ENCODE data around the gene ZNF682. TPM values are rescaled to one million over a fixed set of nuclear protein-coding genes. Genes with fewer than 3 reads are reported as not detected.

The ZNF682 gene
- total RNA-seq, 1 experiment from 2014 or later, result not detected

DNA sequence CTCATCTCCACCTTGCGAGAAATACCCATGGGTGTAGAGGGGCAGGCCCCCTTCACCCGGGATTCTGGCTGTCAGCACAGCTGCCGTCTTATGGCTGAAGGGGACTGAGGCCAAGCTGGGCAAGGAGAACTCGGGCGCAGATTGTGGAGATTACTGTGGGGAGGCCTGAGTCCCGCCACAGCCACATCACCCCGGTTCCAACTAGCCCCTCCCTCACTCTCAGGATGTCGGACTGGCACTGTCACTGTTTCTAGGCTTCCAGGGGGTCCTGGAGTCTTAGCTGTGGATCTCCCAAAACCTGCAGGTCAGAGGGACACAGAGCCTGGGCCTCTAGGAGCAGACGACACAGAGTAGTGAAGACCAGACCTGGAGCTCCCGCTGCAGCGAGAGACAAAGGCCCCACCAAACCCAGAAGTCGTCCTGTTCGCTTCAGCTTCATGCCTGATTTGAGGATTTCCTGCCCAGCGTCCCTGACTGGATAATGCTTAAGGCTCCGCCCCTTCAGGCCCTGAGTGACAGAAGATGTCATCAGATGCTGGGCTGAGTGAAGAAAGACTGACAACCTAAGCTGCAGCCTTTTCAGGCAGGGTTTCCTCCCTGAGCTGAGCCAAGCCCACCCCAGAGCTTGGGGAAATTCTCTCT is 82.8 kb downstream of the ZNF682 start:
- RAD21 ChIA-PET (ENCODE audit: low non-redundant PET in 1 of 2, low total read pairs in 2 of 2, uncharacterized antibody in 2 of 2, unreplicated experiment in 2 of 2), result no interaction called here
- no peaks in the 10 kb centered on the region for H3K36me3 ChIP-seq (ENCODE audit: control insufficient read depth in 1 of 2, insufficient read depth in 2 of 2, low read length in 2 of 2)
- peaks cover 0 to 6% of the 10 kb centered on the region in 2 experiments; a peak in 1 of 4 replicates for H3K9me3 ChIP-seq (ENCODE audit: control insufficient read depth in 1 of 2, insufficient read depth in 1 of 2, low read depth in 1 of 2, low read length in 2 of 2)
- H3K4me2 ChIP-seq (ENCODE audit: low read length), result no peak overlapping the region
- H3K4me3 ChIP-seq (replicated peaks in 1 of 2; ENCODE audit: low read depth in 1 of 2, low read length in 2 of 2), result no peak overlapping the region
- H3K4me1 ChIP-seq (ENCODE audit: control insufficient read depth in 1 of 2, insufficient read depth in 2 of 2, low read length in 2 of 2), result no peaks in the 10 kb centered on the region
- H3K9me2 ChIP-seq (ENCODE audit: insufficient read depth), result no peaks in the 10 kb centered on the region
- no peak for ATAC-seq
- TF ChIP-seq EGR1 (IDR thresholded peaks at IDR 0.05; ENCODE audit: low read depth) (no peak), ZNF274 (IDR thresholded peaks at IDR 0.05; ENCODE audit: low read depth, low read length) (no peak), TCF7L2 (IDR thresholded peaks at IDR 0.05; ENCODE audit: borderline replicate concordance, extremely low read depth, insufficient read depth, insufficient read length) (no peak), JUND (IDR thresholded peaks at IDR 0.05) (no peak), EZH2phosphoT487 (IDR thresholded peaks at IDR 0.05; ENCODE audit: borderline replicate concordance) (no peak), SRF (IDR thresholded peaks at IDR 0.05; ENCODE audit: low read depth) (no peak), CEBPB (IDR thresholded peaks at IDR 0.05; ENCODE audit: low read depth) (no peak)
- TF ChIP-seq, protein P1, sequence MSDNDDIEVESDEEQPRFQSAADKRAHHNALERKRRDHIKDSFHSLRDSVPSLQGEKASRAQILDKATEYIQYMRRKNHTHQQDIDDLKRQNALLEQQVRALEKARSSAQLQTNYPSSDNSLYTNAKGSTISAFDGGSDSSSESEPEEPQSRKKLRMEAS (IDR thresholded peaks at IDR 0.05), result no peak
- TF ChIP-seq, protein P2, sequence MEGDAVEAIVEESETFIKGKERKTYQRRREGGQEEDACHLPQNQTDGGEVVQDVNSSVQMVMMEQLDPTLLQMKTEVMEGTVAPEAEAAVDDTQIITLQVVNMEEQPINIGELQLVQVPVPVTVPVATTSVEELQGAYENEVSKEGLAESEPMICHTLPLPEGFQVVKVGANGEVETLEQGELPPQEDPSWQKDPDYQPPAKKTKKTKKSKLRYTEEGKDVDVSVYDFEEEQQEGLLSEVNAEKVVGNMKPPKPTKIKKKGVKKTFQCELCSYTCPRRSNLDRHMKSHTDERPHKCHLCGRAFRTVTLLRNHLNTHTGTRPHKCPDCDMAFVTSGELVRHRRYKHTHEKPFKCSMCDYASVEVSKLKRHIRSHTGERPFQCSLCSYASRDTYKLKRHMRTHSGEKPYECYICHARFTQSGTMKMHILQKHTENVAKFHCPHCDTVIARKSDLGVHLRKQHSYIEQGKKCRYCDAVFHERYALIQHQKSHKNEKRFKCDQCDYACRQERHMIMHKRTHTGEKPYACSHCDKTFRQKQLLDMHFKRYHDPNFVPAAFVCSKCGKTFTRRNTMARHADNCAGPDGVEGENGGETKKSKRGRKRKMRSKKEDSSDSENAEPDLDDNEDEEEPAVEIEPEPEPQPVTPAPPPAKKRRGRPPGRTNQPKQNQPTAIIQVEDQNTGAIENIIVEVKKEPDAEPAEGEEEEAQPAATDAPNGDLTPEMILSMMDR (IDR thresholded peaks at IDR 0.05 in 2 of 3, conservative IDR thresholded peaks at IDR 0.05 in 1 of 3; ENCODE audit: borderline replicate concordance in 1 of 3, insufficient read depth in 1 of 3, low read depth in 2 of 3, low read length in 2 of 3), result no peak
- TF ChIP-seq, protein P3, sequence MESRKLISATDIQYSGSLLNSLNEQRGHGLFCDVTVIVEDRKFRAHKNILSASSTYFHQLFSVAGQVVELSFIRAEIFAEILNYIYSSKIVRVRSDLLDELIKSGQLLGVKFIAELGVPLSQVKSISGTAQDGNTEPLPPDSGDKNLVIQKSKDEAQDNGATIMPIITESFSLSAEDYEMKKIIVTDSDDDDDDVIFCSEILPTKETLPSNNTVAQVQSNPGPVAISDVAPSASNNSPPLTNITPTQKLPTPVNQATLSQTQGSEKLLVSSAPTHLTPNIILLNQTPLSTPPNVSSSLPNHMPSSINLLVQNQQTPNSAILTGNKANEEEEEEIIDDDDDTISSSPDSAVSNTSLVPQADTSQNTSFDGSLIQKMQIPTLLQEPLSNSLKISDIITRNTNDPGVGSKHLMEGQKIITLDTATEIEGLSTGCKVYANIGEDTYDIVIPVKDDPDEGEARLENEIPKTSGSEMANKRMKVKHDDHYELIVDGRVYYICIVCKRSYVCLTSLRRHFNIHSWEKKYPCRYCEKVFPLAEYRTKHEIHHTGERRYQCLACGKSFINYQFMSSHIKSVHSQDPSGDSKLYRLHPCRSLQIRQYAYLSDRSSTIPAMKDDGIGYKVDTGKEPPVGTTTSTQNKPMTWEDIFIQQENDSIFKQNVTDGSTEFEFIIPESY (IDR thresholded peaks at IDR 0.05; ENCODE audit: extremely low read depth, insufficient replicate concordance, low read length), result no peak
- no TSS peak for BruUV-seq (replicated peaks)
- DNase-seq (ENCODE audit: low read depth, low spot score), result no peak
- H3K27me3 ChIP-seq (ENCODE audit: insufficient read depth, low read length), result no peaks in the 10 kb centered on the region
- no peak overlapping the region for H3K9ac ChIP-seq (ENCODE audit: low read length)
- H3K79me2 ChIP-seq (ENCODE audit: insufficient read depth, low read length), result no peaks in the 10 kb centered on the region
- intact Hi-C loops (cut with micrococcal nuclease), result no loop called here
- no peak overlapping the region for H3K27ac ChIP-seq (ENCODE audit: low read depth, low read length)
- POLR2A ChIA-PET, result no interaction called here
- H4K20me1 ChIP-seq (ENCODE audit: insufficient read depth), result no peaks in the 10 kb centered on the region
- no peak overlapping the region for H2AFZ ChIP-seq (ENCODE audit: low read depth, low read length, poor library complexity, severe bottlenecking)
- CTCF ChIA-PET, result no interaction called here
